NB4 (cell line): Measurements from ENCODE around the gene INPP5D.
"Not testable (repeated sequence)": the region's sequence is repeated elsewhere in the genome, so short reads cannot be mapped to it uniquely, and the experiment has no call there.

ENCODE experiments used
- DNase-seq: peaks from one replicate; pipeline ENCODE4 v3.0.0; 2010; ENCODE audit warnings: low read depth
- H3K4me3 ChIP-seq: one replicate; pipeline ENCODE4 v1.5.1; 2011; ENCODE audit warnings: mild to moderate bottlenecking, low read depth, low read length, moderate library complexity
- MYC ChIP-seq: IDR thresholded peaks from 2 replicates; pipeline ENCODE4 v1.6.1; 2011; ENCODE audit warnings: low read depth, low read length
- POLR2A ChIP-seq: IDR thresholded peaks from 2 replicates; pipeline ENCODE4 v1.6.1; 2011; ENCODE audit warnings: mild to moderate bottlenecking; ENCODE audit not compliant: insufficient read length; ENCODE audit errors: extremely low read depth
- TF ChIP-seq, protein P1 (sequence below): IDR thresholded peaks from 2 replicates; pipeline ENCODE4 v1.6.1; 2011; ENCODE audit warnings: low read depth, low read length
- TF ChIP-seq, protein P2 (sequence below): IDR thresholded peaks from one replicate; pipeline ENCODE4 v1.5.1; 2012; ENCODE audit warnings: low read depth, low read length

Gene INPP5D

DNA sequence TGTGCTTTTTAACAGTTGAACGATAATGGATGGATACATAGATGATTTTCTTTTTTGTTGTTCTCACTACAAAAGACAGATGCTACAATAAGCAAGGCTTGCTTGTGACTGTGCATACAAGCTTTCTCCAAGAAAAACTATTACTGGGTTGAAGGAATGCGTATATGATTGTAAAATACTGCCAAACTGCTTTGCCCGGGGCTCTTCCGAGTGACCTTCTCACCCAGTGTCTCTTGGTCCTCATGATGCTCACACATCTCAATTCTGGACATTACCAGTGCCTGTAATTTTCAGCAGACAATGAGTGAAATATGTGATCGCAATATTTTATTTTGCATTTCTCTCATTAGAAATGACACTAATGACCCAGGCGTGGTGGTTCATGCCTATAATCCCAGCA, 35.9 kb downstream of the INPP5D start:
- no peak for TF ChIP-seq POLR2A
- TF ChIP-seq, protein P1, sequence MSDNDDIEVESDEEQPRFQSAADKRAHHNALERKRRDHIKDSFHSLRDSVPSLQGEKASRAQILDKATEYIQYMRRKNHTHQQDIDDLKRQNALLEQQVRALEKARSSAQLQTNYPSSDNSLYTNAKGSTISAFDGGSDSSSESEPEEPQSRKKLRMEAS, result no peak
- TF ChIP-seq, protein P2, sequence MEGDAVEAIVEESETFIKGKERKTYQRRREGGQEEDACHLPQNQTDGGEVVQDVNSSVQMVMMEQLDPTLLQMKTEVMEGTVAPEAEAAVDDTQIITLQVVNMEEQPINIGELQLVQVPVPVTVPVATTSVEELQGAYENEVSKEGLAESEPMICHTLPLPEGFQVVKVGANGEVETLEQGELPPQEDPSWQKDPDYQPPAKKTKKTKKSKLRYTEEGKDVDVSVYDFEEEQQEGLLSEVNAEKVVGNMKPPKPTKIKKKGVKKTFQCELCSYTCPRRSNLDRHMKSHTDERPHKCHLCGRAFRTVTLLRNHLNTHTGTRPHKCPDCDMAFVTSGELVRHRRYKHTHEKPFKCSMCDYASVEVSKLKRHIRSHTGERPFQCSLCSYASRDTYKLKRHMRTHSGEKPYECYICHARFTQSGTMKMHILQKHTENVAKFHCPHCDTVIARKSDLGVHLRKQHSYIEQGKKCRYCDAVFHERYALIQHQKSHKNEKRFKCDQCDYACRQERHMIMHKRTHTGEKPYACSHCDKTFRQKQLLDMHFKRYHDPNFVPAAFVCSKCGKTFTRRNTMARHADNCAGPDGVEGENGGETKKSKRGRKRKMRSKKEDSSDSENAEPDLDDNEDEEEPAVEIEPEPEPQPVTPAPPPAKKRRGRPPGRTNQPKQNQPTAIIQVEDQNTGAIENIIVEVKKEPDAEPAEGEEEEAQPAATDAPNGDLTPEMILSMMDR, result no peak
- no peak for TF ChIP-seq MYC
- no peak overlapping the region for H3K4me3 ChIP-seq
- no peak for DNase-seq

DNA sequence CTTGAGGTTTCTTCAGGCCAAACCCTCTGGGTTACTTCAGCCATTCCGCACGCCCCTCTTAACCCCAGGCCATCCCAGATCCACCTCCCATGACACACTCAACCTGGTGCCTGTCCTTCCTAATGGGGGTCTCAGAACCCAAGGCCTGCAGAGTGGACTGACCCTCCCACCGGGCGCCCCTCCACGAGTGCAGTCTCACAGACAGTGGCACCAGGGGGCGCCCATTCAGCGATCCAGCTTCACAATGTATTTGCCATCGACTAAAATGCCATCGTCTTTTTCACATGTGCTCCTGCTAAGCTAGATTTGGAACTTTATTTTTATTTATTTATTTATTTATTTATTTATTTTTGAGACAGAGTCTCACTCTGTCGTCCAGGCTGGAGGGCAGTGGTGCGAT, 38.5 kb downstream of the INPP5D start:
- DNase-seq, result no peak
- TF ChIP-seq, protein P1, result no peak
- TF ChIP-seq, protein P2, result peak; percentile 22
- no peak for TF ChIP-seq MYC
- TF ChIP-seq POLR2A, result no peak
- no peak overlapping the region for H3K4me3 ChIP-seq

DNA sequence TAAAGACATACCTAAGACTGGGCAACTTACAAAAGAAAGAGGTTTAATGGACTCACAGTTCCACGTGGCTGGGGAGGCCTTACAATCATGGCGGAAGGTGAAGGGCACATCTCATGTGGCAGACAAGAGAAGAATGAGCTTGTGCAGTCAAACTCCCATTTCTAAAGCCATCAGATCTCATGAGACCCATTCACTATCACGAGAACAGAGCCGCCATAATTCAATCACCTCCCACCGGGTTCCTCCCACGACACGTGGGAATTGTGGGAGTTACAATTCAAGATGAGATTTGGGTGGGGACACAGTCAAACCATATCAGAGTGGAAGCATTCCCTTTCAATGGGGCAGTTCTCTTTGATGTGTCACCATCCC, 39.7 kb downstream of the INPP5D start:
- DNase-seq, H3K4me3 ChIP-seq: not testable (repeated sequence)

DNA sequence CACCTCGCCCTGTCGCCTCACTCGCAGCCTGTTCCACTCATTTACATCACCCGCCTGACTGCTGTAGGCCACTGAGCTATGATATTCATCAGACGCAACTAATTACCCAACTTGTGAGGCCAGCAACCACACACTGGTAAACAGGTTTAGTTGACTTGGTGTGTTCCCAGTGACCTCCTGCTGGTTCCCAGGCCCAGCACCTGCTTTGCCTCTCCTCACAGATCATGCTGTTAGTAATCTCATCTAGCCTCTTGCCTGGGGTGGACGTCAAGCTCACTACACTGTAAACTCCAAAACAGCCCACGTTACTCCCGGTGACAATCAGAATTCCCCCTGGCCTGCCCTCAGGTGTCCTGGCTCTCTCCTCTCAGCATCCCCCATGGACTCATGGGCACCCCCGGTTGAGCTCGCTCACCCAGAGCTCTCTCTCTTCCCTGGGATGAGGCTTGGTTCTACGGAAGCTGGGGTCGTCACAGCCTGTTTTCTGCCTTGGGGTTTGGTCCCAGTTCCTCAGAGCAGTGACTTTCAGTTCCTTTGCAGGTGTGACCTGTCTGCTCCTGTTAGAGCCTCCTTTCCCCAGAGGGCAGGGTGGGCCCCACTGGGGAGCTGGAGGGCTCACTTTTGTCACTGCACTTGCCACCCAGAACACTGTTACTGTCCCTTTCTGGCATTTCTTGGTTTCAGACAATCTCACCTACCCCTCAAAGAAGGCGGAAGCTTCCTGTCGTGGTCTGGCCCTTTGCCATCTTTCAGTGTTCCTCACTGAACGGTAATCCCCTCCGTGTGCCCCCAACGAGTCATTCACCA, 40.3 kb downstream of the INPP5D start:
- DNase-seq, result peak; percentile 67

DNA sequence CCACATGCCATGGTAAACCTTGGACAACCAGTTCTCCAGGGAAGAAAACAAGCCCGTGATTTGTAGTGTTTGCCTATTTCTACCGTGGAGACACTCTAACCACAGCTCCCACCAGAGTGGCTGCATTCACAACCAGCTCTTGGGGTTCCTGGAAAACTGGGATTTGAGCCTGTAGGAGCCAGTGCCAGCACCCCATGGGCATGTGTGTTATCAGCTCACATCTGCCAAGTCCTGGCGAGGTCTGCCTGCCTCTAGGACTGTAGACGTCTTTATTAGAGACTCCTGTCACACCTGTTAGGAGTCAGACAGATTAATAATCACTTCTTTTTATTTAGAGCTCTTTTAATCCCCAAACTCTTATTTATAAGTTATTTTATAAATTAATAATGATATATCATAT, 41.0 kb downstream of the INPP5D start:
- no peak for DNase-seq
- H3K4me3 ChIP-seq, result no peak overlapping the region
- TF ChIP-seq POLR2A, result no peak
- TF ChIP-seq, protein P1, result no peak
- TF ChIP-seq, protein P2, result no peak
- no peak for TF ChIP-seq MYC

More for the DNA sequence above, 40.3 kb downstream of the INPP5D start:
- TF ChIP-seq POLR2A, result no peak
- TF ChIP-seq, protein P2, result no peak
- TF ChIP-seq, protein P1, result no peak
- no peak for TF ChIP-seq MYC
- H3K4me3 ChIP-seq, result no peak overlapping the region

DNA sequence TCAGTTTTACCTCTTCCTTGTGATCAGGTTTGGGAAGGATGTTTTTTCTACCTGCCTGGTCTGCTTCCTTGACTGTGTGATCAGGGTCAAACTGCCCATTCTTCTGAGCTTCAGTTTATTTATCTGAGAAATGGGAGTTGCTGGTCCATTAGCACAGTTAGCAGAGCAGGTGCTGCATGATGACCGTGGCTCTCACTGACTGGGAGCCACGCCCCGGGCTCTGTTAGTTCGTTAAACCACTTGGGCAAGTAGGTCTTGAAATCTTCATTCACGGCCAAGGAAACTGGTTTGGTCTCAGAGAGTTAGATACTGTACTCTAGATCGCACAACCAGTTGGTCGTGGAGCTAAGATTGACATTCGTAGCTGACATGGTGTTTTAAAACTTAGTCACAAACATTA, 41.7 kb downstream of the INPP5D start:
- TF ChIP-seq, protein P1, result no peak
- TF ChIP-seq POLR2A (no peak), MYC (no peak)
- TF ChIP-seq, protein P2, result no peak
- no peak overlapping the region for H3K4me3 ChIP-seq
- no peak for DNase-seq
